HG03066 (cell line): Measurements from ENCODE around the gene GPRIN1.

Experiments
- ATAC-seq: cut with Tn5 transposase; IDR thresholded peaks from one replicate; pipeline ENCODE4 v1.9.1; 2021; ENCODE audit warnings: low read depth; ENCODE audit not compliant: unreplicated experiment

The GPRIN1 gene

DNA sequence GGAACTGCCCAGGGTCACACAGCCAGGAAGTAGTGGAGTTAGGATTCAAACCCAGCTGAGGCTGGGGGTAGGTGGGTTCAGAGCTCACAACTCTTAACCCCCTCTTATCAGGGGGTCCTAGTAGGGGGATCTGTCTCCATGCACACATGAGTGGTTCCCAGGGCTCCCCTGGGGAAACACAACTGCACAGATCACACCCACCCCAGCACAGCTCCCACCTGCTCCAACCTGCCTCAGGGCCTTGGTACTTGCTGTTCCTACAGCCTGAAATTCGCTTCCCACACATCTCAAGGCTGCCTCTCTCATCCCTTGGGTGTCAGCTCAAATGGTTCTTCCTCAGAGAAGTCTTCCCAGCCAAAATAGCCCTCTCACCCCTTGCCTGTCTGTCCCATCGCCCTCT lies 15.6 kb upstream of the GPRIN1 start:
- ATAC-seq: no peak

- no peak for ATAC-seq
Measured at GRCh38 chr5:176624938-176625337, 15.0 kb upstream of the GPRIN1 start.

DNA sequence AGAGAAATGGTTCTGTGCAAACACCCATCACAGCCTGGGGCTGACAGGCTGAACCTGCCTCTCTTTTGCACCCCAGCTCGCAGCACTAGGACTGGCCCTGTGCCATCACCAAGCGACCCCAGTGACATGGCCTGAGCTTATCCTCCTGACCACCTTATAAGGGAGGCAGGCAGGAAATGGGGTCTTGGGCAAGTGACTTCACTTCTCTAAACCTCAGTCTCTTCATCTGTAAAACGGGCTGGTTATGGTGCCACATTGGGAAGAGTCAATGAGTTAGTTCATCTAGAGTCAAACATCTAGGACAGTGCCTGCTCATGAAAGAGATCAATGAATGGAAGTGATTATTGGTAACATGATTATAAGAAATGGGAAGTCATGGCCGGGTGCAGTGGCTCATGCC lies 14.2 kb upstream of the GPRIN1 start:
- no peak for ATAC-seq

GRCh38 chr5:176621661-176622079 lies 11.7 kb upstream of the GPRIN1 start:
- ATAC-seq: no peak

DNA sequence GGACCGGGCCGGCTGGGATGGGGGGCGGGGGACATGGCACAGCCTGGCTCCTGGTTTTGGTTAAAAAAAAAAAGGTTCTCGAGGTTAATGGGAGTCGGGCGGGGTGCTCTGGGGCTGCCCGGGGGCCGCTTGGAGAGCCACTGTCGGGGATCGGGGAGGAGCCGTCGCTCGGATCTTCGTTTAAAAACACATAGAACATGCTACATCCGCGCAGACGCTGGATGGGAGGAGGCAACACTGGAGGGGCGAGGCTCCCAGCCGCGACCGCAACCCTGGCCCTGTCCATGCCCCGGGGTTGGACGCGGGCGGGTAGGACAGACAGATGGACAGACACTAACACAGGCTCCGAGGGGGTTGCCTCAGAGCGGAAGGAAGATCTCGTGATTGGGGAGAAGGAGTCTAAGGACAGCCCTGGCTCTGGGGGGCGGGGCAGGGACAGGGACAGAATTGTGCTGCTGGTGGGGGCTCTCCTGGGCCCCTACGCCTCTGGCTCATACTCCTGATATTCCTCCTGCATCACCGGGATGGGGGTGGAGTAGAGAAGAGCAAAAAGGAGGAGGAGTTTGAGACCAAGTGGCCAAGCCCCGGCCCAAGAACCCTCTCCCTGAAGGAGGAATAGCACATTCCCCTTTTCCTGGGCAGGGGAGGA lies 10.5 kb upstream of the GPRIN1 start:
- ATAC-seq: no peak

- no peak for ATAC-seq
Measured at GRCh38 chr5:176619569-176620332, 9.8 kb upstream of the GPRIN1 start.

- ATAC-seq: peak; percentile 64
Measured at GRCh38 chr5:176619203-176619568, 9.2 kb upstream of the GPRIN1 start.

DNA sequence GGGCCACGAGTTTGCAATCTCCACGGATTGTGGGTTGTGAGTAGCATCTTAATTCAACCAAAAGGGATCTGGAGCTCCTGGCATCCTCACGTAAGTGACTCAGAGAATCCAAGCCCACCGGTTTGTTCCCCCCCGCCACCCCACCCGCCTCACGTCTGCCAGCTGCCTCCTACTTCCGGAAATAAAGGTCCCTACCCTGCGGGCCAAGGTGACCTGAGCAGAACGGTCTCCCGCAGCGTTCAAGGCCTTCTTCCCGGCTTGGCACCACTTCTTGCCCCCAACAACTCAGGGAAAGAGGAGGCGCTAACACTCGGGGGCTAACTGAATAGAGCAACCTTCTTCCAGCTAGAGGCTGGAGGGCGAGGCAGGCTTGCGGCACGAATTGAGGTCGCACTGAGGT lies 8.8 kb upstream of the GPRIN1 start:
- no peak for ATAC-seq

DNA sequence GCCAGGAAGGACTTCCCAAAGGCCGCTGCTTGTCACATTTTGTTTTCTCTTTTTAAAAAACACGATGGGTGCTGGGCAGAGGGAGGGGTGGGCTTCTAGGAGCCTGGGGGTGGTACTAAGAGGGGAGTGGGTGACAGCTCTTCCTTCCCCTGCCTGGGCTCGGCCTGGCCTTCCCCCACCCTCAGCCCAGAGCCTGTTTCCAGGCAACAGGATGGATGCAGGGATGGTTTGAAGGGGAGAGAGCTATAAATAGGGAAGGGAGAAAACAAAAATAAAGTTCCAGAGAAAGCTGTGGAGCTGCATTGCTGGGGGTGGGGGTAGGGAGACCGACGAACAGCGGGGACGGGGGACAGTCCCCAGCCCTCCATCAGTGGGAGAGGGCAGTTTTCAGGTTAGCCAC lies 6.6 kb upstream of the GPRIN1 start:
- no peak for ATAC-seq

- ATAC-seq: no peak
Measured at GRCh38 chr5:176614805-176615478, 5.0 kb upstream of the GPRIN1 start.

GRCh38 chr5:176612855-176613254 lies 2.9 kb upstream of the GPRIN1 start:
- ATAC-seq: no peak

GRCh38 chr5:176612008-176612407 lies 2.1 kb upstream of the GPRIN1 start:
- ATAC-seq: no peak

- ATAC-seq: no peak
Measured at GRCh38 chr5:176611435-176611834, 1.5 kb upstream of the GPRIN1 start.

- ATAC-seq: peak; percentile 17
Measured at GRCh38 chr5:176610435-176610773, 448 bp upstream of the GPRIN1 start.

DNA sequence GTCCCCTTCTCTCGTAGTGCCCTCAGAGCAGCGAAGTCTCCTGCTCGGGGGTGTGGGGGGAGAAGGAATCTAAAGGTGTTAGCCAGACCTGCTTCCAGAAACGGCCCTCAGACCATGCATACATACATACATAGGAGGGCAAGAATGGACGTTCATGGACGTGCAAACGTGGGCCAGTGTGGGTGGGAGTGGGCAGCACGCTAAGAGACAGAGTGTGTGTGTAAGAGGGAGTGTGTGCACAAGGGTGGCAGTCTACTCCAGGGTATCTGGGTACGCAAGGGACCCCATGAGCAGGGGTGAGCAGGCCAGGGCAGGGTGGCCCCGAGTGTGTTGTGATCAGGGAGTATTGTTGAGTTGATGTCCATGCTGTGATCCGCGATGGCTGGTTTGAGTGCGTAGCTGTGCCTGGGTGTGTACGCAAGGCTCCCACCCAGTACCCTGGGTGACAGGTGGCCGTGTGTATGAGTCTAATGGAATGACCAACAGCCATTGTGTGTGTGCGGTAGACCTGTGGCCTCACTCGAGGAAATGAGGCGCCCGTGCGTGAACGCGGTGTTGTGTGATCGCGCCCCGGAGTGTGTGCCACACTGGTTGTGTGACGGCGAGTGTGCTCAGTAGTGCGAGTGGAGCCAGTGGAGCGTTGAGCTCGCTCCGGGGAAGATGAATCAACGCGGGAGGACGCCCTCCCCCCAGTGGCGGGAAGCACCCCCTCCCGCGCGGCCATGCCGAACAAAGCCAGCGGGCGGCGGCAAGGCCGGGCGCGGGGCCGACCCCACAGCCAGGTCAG lies 826 bp downstream of the GPRIN1 start:
- ATAC-seq: peak; percentile 10

DNA sequence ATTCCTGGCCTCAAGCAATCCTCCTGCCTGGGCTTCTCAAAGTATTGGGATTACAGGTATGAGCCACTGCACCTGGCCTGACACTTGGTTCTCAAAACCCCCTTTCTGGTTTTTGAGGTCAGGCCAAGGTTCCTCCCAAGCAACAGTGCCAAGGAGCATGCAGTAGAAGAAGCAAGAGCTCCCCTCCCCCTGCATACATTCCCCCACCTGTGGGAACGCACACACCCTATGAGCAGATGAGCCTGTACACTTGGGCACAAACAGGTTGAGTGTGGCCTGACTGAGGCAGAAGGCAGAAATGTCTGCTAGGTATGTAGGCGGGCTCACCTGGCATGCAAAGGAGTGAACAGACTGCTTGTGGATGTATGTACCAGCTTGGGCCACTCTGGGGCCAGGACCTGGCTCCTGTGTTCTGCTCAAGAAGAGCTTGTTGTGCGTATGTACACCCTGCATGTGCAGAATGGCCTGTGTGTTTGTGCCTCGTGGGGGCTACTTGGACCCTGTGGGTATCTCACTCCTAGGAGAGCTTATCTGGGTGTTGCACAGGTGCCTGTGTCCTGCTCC lies 1.7 kb downstream of the GPRIN1 start:
- ATAC-seq: no peak

GRCh38 chr5:176606875-176607274 lies 3.1 kb downstream of the GPRIN1 start:
- no peak for ATAC-seq

- ATAC-seq: no peak
Measured at GRCh38 chr5:176606032-176606431, 3.9 kb downstream of the GPRIN1 start.

GRCh38 chr5:176603091-176603490 lies 6.9 kb downstream of the GPRIN1 start:
- no peak for ATAC-seq

- ATAC-seq: no peak
Measured at GRCh38 chr5:176601901-176602482, 8.0 kb downstream of the GPRIN1 start.
